NCI-H510A (cell line): ENCODE measurements around the gene KCNMA1.
"Not testable (repeated sequence)": the region's sequence is repeated elsewhere in the genome, so short reads cannot be mapped to it uniquely, and the experiment has no call there.

Experiments used
- DNase-seq: peaks from one replicate; lab custom pipeline; 2025; lab: John Stamatoyannopoulos, UW

Gene KCNMA1

DNA sequence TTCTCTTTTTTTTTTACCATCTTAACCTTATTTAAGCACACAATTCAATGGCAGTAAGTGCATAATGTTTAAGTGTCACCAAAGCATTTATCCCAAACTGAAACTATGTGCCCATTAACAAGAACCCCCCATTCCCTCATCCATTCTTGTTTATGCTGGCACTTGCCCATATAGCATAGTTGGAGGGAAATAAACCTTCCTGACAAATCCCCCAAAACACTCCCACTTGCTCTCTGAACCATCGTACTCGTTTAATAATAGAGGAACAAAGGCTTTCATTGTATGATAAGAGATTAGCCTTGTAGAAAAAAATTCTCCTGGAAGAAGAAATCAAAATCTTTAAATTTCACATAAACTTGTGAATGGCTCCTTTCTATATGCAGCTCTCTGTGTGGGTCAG, 26.4 kb upstream of the KCNMA1 start:
- no peak for DNase-seq

DNA sequence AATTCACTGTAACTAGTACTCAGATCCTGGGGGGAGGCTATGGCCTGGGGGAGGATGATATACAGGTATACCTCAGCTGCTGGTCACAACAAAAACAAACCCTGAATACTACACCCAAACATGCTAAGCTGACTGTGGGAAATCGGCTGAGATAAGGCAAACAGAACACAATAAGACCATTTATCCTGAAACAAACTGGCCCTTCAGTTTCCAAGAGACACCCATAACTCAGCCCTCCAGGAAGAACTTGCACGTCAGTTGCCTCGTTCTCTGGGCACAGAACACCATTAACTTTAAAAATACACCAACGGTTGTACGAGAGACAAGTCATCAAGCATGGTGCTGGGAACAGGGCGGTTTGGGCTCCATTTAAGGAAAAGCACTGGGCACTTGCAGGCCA, 24.1 kb upstream of the KCNMA1 start:
- DNase-seq = no peak

DNA sequence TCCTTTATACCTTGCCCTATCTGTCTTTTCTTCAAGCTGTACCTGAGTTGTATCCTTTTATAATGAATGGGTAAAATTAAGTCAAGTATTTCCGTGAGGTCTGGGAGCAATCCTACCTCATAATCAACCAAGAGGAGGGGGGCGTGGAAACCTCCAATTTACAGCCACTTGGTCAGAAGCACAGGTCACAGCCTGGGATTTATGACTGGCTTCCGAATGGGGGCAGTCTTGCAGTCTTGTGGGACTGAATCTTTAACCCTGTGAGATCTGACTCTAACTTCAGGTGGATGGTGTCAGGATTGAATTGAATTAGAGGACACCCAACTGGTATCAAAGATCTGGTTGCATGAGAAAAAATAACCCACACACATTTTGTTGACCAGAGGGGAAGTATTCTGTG, 23.5 kb upstream of the KCNMA1 start:
- no peak for DNase-seq

DNA sequence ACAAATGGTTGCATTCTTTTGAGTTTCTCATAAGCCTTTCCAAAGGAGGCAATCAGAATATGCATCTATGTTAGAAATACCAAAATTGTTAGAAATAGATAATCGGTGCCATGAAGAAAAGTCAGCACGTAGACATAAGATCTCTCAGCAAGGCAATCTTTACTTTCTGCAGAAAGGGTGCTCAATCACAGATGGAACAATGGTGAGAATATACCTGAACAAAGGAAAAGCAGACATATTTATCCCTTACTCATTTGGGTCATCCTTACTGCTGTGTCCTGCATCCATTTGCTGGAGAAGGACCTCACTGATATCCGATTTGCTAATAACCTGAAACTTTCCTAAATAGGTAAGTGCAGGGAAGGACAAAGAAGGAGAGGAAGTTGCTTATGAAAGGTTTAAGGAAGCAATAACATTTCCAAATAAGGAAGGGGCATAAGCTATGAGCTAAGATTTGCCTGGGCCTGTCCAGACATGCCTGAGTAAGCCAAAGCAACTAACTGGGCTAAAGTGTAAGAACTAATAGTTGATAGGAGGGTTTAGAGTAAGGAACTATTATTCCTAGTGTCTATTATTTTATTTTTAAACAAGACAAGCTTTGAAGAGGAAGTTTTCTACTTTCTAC, 21.6 kb upstream of the KCNMA1 start:
- DNase-seq = not testable (repeated sequence)

GRCh38 chr10:77653210-77653609, 15.6 kb upstream of the KCNMA1 start:
- DNase-seq = no peak

GRCh38 chr10:77649333-77650331, 12.0 kb upstream of the KCNMA1 start:
- no peak for DNase-seq

DNA sequence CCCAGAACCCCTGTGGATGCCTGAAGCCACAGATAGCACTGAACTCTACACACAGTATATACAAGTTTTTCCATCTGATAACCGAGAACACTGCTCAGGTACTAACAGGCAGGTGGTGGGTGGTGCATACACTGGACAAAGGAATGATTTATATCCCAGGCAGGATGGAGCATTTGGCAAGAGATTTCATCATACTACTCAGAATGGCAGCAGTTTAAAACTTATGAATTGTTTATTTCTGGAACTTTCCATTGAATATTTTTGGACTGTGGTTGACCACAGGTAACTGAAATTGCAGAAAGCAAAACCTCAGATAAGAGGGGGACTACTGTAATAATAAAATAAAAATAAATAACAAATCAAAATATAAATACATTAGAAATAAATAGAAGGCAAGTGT, 10.9 kb upstream of the KCNMA1 start:
- no peak for DNase-seq

GRCh38 chr10:77647543-77648293, 10.1 kb upstream of the KCNMA1 start:
- DNase-seq = no peak

GRCh38 chr10:77644557-77645243, 7.1 kb upstream of the KCNMA1 start:
- no peak for DNase-seq

DNA sequence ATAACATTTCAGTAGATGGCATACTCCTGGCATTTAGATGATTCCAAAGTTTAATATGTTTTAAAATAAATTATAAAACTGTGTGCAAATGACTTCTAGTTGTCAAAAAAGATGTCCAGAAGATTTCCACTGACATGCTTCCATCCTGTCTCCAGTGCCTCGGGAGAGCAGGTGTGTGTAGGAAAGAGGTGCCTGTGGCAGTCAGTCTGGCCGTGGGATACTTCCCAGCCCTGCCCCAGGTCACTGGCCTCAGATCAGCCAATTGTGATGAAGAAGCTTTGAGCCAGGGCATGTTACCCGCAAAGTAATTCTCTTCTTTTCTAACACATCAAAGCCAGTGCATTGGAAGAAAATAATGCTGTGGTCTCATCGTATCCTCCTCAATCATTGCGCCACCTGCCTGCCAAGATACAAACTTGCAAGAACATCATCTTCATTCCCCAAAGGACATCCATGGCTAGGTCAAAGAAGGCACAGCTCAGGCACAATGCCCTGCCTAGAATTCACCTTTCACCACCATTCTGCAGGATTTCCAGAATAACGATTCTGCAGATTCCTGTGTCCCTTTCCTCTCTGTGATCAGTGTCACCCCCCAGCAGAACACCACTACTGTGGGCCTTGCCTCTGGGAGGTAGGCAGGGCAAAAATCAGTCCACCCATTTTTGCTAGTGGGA, 6.3 kb upstream of the KCNMA1 start:
- DNase-seq = no peak

GRCh38 chr10:77641788-77642397, 4.3 kb upstream of the KCNMA1 start:
- DNase-seq = peak; percentile 43

- DNase-seq = no peak
These were observed 3.7 kb upstream of the KCNMA1 start for GRCh38 chr10:77641344-77641743.

- DNase-seq = no peak
These were observed 2.6 kb upstream of the KCNMA1 start for GRCh38 chr10:77640167-77640566.

- no peak for DNase-seq
These were observed 2.1 kb upstream of the KCNMA1 start for GRCh38 chr10:77639756-77640155.

DNA sequence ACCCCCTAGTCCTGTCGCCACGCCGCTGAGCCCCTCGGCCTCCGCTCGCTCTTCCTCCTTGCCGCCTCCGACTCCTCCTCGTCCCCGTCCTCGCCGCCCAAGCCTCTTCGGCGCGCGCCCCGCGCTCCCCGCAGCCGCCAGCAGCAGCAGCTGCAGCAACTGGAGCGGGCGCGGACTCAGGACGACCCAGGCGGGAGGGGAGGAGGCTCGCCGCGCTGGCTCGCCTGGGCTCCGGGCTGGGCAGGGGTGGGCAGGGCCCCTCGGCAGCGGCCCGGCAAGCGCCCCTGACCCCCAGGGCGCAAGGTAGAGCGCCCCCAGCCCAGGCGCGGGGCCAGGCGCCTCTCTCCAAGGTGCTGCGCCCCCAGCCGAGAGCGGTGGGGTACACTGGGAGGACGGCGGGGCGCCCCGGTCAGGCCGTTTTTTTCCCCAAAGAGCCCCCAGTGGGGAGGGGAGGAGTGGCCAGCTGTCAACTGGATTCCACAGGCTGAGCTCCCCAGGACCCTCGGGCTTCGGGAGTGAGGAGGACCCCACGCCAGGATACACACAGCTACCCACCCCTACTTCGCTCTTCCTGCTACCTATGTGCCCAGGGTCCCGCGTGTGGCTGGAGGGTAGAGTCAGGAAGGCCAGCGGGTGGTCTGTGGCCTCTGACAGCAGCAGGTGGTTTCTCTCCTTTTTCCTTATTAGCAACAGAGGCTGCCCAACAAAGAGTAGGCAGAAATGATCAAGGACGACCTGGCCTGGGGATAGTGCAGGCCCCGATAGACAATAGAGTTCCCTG, 903 bp upstream of the KCNMA1 start:
- DNase-seq = peak; percentile 33

GRCh38 chr10:77636967-77637531, 559 bp downstream of the KCNMA1 start:
- no peak for DNase-seq

DNA sequence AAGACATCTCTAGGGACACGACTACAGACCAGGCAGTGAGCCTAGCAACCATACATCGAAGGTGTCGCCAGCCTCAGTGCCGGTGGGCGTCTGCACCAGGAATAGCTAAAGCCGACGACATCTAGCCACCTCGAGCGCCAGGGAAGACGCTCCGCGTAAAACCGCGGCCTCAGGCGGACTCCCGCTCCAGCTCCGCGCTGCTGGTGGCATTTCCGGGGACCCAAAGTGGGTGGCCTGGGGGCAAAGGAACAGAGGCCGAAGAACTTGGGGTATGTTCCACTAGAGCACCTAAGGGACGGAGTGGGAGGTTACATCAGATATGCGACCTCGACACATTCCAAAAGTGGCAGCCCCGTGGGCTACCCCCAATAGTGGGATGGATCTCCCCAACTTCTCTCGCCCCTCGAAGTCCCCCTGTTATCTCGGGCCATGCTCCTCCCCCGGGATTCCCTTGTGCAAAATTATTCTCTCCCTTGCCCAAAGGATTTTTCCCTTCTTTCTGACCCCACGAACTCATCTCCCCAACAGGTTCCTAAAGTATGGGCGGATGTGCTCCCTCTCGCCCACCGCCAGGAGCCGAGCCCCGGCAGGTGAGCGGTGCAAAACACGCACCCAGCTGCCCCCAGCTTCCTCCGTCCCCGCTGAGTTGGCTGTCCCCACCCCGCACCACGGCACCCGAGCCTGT, 1.2 kb downstream of the KCNMA1 start:
- no peak for DNase-seq

DNA sequence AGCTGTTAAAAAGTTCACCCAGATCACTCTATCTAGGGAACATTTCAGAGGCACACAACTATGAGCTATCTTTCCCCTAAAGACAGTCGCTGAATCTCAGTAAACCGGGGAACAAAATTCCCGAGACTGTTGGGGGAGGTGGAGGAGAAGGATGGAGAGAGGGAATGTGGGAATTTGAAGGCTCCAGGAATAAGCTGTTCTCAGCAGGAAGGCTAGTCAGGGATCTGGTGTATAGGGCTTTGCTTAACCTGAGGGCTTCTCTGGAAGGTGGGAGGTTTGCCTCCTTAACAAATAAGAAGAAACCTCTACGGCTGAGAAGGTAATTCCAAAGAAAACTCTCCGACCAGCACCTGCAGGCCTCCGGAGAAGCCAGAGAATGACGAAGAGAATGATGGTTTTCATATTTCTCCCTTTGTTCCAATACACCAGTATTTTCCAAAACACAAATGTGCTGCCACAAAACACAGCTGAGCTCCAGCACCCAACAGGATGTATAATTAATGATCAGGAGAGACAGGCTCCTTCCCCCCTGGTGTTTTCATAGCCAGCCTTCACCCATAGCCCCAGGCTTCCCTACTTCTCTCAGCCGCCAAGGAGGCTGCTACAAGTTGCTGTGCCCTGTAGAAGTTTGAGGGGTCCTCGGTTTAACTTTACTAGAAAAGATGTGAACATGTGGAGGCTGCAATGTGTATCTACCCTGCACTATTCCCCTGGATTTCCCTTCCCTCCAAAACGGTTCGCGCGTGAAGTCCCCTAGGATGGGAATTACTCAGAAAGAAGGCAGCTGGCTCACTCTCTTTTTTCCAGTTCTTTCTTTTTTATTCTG, 2.0 kb downstream of the KCNMA1 start:
- no peak for DNase-seq
